GM19043 (cell line): ENCODE results near the gene ADAMTS19.

Experiments used
- ATAC-seq: cut with Tn5 transposase; IDR thresholded peaks from one replicate; pipeline ENCODE4 v1.9.1; 2021; ENCODE audit warnings: low read depth; ENCODE audit not compliant: unreplicated experiment

The ADAMTS19 gene

DNA sequence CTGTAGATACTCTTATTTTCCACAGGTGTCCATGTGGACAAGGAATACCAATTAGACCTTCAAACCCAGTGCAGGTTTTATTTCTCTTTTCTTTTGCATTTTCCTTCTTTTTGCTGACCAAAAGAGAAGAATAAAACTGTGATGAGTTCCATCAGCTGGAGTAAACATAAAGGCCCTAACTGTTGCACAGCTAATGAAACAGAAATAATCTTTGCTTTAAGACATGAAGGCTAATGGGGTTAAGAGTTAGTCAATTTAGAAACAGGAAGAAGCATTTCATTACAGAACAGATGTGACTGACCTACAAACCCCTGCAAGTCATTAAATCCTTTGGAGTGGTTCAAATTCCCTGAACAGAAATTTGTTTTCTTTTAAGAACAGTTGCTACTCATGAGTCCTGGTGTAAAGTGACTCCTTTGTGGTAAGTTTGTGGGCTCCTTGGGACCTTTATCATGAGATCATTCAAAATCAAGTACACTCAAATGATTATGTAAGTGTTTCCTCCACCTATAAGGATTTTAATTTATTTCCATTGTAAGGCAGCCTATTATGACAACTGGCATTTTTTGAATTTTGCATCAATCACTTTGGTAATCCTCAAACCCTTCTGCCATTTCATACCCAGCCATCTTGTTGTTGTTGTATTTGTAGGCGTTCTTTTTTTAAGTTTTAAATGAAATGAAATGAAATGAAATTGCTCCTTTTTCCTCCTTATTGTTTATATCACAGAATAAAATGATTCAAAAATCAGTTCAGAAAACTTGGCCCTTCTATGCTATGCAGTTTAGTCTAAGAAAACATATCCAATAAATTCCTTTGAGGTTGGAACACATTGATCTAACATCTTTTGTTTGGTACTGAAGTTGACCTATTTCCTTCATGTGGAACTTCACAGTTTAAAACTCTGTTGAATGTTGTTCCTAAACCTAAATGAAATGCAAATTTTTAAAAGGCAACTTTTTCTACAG, 289.1 kb downstream of the ADAMTS19 start:
- no peak for ATAC-seq

DNA sequence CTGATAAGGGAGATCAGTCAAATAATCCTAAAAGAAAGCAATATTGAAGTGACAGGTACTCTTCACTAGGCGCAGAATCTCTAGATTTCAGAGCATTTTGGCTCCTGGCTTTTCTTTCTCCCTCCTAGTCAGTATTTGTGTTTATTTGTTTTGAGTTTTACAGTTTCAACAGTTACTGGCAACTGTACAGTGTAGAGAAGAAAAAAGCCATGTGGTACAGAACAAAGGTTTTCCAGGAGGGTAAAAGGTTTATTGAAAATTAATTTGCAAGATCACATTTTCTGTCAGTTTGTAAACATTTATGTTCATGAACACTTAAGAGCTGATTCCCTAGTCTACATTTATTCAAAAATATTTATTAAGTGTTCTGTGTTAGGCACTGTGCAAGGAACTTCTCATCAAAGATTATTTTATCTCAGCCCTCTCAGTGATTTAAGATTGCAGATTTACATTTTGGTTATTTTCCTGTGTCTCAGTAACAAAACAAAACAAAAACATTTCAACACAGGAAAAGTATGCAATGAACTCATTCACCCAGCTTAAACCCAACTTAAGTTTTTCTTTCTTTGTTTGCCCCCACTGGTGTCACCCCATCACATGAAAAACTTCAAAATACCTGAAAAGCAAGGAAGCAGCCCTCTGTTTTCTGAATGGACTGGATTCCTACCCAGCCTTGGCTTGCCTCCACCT, 300.7 kb downstream of the ADAMTS19 start:
- ATAC-seq: no peak

GRCh38 chr5:129763651-129764050, 303.6 kb downstream of the ADAMTS19 start:
- ATAC-seq: no peak

- ATAC-seq: no peak
Measured at GRCh38 chr5:129766798-129767197, 306.7 kb downstream of the ADAMTS19 start.

GRCh38 chr5:129767927-129768380, 307.9 kb downstream of the ADAMTS19 start:
- ATAC-seq: peak; percentile 91

- ATAC-seq: no peak
Measured at GRCh38 chr5:129768735-129769134, 308.6 kb downstream of the ADAMTS19 start.

- no peak for ATAC-seq
Measured at GRCh38 chr5:129770024-129770820, 310.1 kb downstream of the ADAMTS19 start.

- ATAC-seq: peak; percentile 44
Measured at GRCh38 chr5:129771058-129771838, 311.1 kb downstream of the ADAMTS19 start.

- no peak for ATAC-seq
Measured at GRCh38 chr5:129773376-129773775, 313.3 kb downstream of the ADAMTS19 start.

GRCh38 chr5:129781594-129781993, 321.5 kb downstream of the ADAMTS19 start:
- no peak for ATAC-seq
